Esophagus (tissue), 2 donors: ENCODE measurements around the gene CHSY3. TPM values are rescaled to one million over a fixed set of nuclear protein-coding genes. Genes with fewer than 3 reads are reported as not detected.

ENCODE experiments used
- H3K27ac ChIP-seq, 2 donors: one replicate each; pipeline ENCODE4 v1.5.1; 2013; ENCODE audit warnings: low read depth in 2 of 2, mild to moderate bottlenecking in 2 of 2, inconsistent platforms in 1 of 2, low read length in 1 of 2, moderate library complexity in 1 of 2
- H3K27me3 ChIP-seq, 2 donors: one replicate each; pipeline ENCODE4 v1.6.1; 2013; ENCODE audit warnings: low read length in 2 of 2, control low read depth in 1 of 2, mild to moderate bottlenecking in 1 of 2; ENCODE audit not compliant: insufficient read depth in 2 of 2, control insufficient read depth in 1 of 2
- H3K36me3 ChIP-seq, 2 donors: one replicate each; pipeline ENCODE4 v1.6.1; 2013; ENCODE audit warnings: low read length in 1 of 2; ENCODE audit not compliant: control insufficient read depth in 2 of 2, insufficient read depth in 2 of 2
- H3K4me1 ChIP-seq, 2 donors: one replicate each; pipeline ENCODE4 v1.6.1; 2013; ENCODE audit warnings: low read length in 1 of 2; ENCODE audit not compliant: control insufficient read depth in 2 of 2, insufficient read depth in 2 of 2
- H3K4me3 ChIP-seq, 2 donors: one replicate each; pipeline ENCODE4 v1.5.1; 2013; ENCODE audit warnings: low read length in 2 of 2, mild to moderate bottlenecking in 2 of 2, low read depth in 1 of 2, moderate library complexity in 1 of 2
- H3K9me3 ChIP-seq, 2 donors: one replicate each; pipeline ENCODE4 v1.6.1; 2013; ENCODE audit warnings: mild to moderate bottlenecking in 2 of 2, low read depth in 1 of 2, low read length in 1 of 2, moderate library complexity in 1 of 2; ENCODE audit not compliant: control insufficient read depth in 2 of 2, insufficient read depth in 1 of 2
- WGBS, 2 donors: extraction: QIAGEN DNeasy Blood & Tissue Kit; methylation state at CpG; one replicate each; pipeline ENCODE4 v1.1.7; 2013; 5-methylcytosine and 5-hydroxymethylcytosine counted together
- polyA plus RNA-seq, 2 donors: library from polyadenylated mRNA; stranded (reverse); fragments of 200-250 nt; gene quantifications; one replicate each; pipeline ENCODE4 v1.2.3, GENCODE V29; 2013
- donor health status: healthy with polysubstance abuse.
- donor health status: Bipolar disorder and iron deficiency.

Gene CHSY3
- polyA plus RNA-seq, 2 donors, result 0.02 to 0.14 TPM

DNA sequence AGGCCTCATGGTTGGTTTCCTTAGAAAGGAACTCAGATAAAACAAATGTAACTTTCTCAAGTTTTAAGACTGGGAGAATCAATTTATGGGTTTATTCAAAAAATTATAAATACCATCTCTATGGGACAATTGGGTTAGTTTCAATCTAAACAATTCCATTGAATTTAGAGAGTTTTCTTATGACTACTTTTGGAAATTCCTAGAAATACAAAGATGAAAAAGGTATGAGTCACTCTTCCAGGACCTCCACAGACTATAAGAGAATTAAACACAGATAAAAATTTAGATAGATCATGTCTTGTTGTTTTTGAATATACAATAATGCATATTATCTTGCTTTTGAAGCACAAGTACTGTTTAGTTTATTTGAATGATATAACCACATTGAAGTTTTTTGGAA lies 188.7 kb downstream of the CHSY3 start:
- Histone ChIP-seq H3K36me3 (no peaks in the 10 kb centered on the region), H3K27ac (no peak overlapping the region), H3K27me3 (no peaks in the 10 kb centered on the region), H3K9me3 (no peaks in the 10 kb centered on the region), H3K4me3 (no peak overlapping the region), H3K4me1 (no peaks in the 10 kb centered on the region)

DNA sequence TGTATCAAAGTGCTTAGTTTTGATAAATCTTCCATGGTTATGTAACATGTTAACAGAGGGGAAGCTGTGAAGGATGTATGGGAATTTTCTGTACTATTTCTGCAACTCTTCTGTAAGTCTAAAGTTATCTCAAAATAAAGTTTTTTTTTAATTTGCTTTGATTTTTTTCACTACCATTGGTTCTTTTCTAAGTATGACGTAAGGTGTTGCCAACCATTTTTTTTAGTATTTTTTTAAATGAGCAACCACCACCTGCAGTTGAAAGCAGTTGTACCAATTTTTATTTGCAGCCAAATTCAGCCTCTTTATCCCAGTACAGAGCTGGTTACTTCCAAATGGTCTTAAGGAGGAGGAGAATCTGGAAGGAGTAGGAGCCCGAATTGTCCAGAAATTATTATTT lies 192.2 kb downstream of the CHSY3 start:
- H3K27me3 ChIP-seq, result no peaks in the 10 kb centered on the region
- no peaks in the 10 kb centered on the region for H3K4me1 ChIP-seq
- no peak overlapping the region for H3K27ac ChIP-seq
- no peaks in the 10 kb centered on the region for H3K36me3 ChIP-seq
- no peaks in the 10 kb centered on the region for H3K9me3 ChIP-seq
- WGBS, 2 donors, result 91 to 92% methylated on average over 2 of the region's 2 CpGs
- no peak overlapping the region for H3K4me3 ChIP-seq

DNA sequence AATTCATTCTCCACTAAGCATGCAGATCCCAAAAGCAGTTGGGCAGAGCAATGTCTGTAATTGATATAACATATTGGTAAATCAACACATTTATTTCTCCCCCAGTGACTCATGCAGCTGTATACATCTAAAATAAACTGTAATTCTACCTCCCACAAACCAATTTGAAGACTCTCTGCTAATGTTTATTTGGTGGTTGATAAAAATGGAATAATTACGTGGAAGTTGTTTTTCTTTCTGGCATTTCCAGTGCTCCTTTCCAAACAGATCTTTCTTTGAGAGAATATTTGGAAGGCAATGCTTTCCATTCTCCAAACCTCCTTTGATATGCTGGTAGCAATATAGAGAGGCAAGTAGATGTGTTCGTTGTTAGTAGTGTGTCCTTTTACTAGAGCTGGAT lies 194.7 kb downstream of the CHSY3 start:
- no peaks in the 10 kb centered on the region for H3K36me3 ChIP-seq
- 54 to 57% methylated on average over 2 of the region's 2 CpGs for WGBS, 2 donors
- no peaks in the 10 kb centered on the region for H3K4me1 ChIP-seq
- H3K27me3 ChIP-seq, result no peaks in the 10 kb centered on the region
- no peak overlapping the region for H3K4me3 ChIP-seq
- H3K9me3 ChIP-seq, result no peaks in the 10 kb centered on the region
- no peak overlapping the region for H3K27ac ChIP-seq

DNA sequence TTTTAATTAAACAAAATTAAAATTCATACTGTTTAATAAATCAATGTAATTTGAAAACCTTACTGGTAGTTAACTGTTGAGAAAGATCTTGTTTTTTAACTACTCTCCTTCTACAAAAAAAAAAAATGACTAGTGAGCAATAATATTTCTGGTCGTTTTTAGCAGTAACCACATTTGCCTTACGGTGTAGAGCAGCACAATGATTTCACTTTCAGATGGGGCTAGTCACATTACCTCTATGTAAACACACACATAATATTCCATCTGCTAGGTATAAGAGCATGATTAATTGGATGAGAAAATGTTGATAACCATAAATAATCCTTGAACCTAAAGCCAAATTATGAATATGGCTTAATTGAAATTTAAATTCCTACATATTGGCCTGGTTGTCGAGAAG lies 198.1 kb downstream of the CHSY3 start:
- no peak overlapping the region for H3K27ac ChIP-seq

DNA sequence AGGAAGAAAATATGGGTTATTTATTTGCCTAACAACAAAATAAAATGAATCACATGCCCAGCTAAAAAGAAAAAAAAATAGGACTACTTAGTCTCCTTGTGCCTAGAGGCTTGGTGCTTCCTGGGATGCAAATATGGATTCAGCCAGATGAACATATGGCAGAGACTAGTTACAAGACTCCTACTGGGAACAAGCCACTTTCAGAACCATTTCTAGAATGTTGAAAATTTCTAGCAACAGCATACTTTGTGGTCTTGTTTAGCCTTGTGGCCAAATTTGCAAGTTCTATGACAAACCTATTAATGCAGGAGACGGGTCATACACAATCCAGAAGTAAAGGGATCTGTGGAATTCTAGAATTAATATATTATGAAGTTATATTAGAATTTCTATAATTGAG lies 198.7 kb downstream of the CHSY3 start:
- no peaks in the 10 kb centered on the region for H3K36me3 ChIP-seq
- WGBS, 2 donors, result 85 to 87% methylated on average over 1 of the region's 1 CpG
- H3K27ac ChIP-seq, result no peak overlapping the region
- H3K4me3 ChIP-seq, result no peak overlapping the region
- H3K9me3 ChIP-seq, result no peaks in the 10 kb centered on the region
- no peaks in the 10 kb centered on the region for H3K27me3 ChIP-seq
- no peaks in the 10 kb centered on the region for H3K4me1 ChIP-seq

More for the DNA sequence above, 198.1 kb downstream of the CHSY3 start:
- no peak overlapping the region for H3K4me3 ChIP-seq
- 60 to 69% methylated on average over 3 of the region's 3 CpGs for WGBS, 2 donors
- H3K4me1 ChIP-seq, result no peaks in the 10 kb centered on the region
- H3K36me3 ChIP-seq, result no peaks in the 10 kb centered on the region
- no peaks in the 10 kb centered on the region for H3K9me3 ChIP-seq
- H3K27me3 ChIP-seq, result no peaks in the 10 kb centered on the region

DNA sequence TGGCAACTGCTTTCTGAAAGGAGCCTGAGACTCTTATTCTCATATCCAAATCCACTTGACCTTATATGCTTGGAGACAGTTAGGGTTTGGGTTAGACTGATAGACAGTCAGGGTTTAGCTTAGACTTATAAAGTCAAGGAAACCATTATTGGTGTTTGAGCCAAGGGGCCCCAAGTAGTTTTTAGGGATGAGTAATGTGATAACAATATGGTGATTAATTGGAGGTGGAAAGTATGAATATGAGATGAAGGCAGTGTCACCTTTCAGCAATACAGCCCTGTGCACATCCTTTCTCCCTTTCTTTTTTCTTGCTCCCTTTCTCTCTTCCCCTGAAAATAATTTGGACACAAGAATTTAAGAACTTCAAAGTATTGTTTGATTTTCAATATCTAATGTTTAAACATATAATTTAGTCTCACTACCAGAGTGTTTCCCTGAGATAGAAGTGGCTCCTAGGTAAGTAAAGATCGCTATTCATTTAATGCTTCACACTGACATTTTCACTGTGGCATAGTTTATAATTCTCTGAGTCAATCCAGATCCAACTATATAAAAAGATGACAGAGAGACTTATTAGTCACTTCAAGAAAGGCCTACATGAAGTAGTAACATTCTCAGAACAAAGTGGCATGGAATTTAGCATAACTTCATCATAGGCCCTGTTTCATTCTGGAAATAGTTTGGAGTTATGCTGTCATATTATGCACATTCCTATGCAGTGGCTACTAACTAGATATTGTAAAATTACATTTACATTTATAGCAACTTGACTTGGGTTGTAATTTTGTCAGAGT lies 200.8 kb downstream of the CHSY3 start:
- 92 to 94% methylated on average over 1 of the region's 1 CpG for WGBS, 2 donors
- Histone ChIP-seq H3K9me3 (no peaks in the 10 kb centered on the region), H3K4me1 (no peaks in the 10 kb centered on the region), H3K36me3 (no peaks in the 10 kb centered on the region), H3K27ac (no peak overlapping the region), H3K27me3 (no peaks in the 10 kb centered on the region), H3K4me3 (no peak overlapping the region)

DNA sequence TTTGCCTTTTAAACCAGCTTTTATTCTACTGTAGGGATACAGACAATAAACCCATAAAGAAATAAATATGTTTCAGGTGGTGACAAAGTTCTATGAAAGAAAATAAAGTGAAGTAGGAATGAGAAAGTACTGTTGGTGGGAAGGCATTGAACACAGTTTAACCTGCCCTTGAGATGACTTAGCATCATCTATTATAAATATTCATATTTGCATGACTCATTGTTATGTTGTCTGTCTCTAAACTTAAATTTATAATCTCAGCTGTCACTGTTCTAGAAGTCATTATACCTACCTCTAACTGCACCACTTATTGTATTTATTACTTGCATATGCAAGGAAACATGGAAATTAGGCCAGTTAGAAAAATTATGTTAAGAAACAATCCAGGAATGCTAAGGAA lies 202.2 kb downstream of the CHSY3 start:
- H3K9me3 ChIP-seq, result no peaks in the 10 kb centered on the region
- H3K27me3 ChIP-seq, result no peaks in the 10 kb centered on the region
- H3K36me3 ChIP-seq, result no peaks in the 10 kb centered on the region
- no peak overlapping the region for H3K4me3 ChIP-seq
- no peak overlapping the region for H3K27ac ChIP-seq
- H3K4me1 ChIP-seq, result no peaks in the 10 kb centered on the region

DNA sequence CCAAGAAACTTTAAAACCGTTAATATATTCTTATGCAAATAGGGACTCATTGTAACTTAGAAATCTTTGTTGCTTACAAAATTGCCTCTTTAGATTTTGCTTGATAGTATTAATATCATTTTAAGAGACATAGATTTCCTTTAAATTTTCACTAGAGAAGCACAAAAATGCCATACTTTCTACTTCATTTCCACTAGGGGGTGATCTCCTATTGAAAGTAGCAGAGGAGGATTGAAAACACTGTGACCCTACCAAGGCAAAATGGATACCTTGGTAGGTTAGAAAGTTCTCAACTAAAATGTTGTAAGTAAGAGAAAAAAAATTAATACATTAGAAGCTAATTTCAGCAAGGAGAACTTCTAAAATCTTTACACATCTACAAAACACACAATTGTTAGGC lies 204.9 kb downstream of the CHSY3 start:
- H3K27ac ChIP-seq, result no peak overlapping the region
- H3K27me3 ChIP-seq, result no peaks in the 10 kb centered on the region
- no peaks in the 10 kb centered on the region for H3K4me1 ChIP-seq
- no peaks in the 10 kb centered on the region for H3K9me3 ChIP-seq
- no peaks in the 10 kb centered on the region for H3K36me3 ChIP-seq
- WGBS, 2 donors, result 42 to 52% methylated on average over 1 of the region's 1 CpG
- no peak overlapping the region for H3K4me3 ChIP-seq

DNA sequence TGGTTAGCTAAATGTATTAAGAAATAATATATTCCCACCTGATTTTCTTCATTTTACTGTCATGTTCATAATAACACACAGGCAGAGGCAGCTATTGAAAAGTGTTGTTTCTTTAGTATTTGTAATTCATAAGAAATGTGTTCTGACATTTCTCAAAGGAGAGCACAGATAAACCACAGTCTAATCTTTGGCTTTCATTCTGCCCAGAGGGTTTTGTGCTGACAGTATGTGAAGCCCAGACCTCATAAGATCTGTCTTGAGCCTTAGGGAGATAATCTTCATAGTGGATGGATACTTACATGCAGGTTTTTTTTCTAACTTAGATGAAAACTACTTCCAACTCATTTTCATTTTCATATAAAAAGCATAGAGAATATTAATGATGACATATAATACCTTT lies 206.1 kb downstream of the CHSY3 start:
- H3K9me3 ChIP-seq, result no peaks in the 10 kb centered on the region
- no peaks in the 10 kb centered on the region for H3K27me3 ChIP-seq
- H3K4me3 ChIP-seq, result no peak overlapping the region
- H3K27ac ChIP-seq, result no peak overlapping the region
- no peaks in the 10 kb centered on the region for H3K4me1 ChIP-seq
- H3K36me3 ChIP-seq, result no peaks in the 10 kb centered on the region

DNA sequence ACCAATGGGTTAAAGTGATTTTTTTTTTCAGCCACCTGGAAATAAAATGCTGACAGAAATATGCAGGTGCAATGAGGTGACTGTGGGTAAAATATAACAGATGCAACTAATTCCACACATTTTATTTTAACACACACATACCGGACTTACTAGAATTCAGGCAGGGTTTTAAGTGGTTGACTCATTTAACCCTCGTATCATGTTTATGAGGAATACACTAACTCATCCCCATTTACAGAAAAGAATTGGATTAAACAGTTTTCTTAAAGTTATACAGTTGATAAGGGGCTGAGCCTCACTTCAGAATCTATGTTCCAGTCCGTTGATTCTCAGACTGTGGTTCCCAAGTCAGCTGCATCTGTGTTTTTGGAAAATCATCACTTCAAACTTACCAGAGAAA lies 207.5 kb downstream of the CHSY3 start:
- H3K27ac ChIP-seq, result no peak overlapping the region
- H3K9me3 ChIP-seq, result no peaks in the 10 kb centered on the region
- no peak overlapping the region for H3K4me3 ChIP-seq
- no peaks in the 10 kb centered on the region for H3K36me3 ChIP-seq
- H3K27me3 ChIP-seq, result no peaks in the 10 kb centered on the region
- 78 to 79% methylated on average over 3 of the region's 3 CpGs for WGBS, 2 donors
- H3K4me1 ChIP-seq, result no peaks in the 10 kb centered on the region
